Heart right ventricle (tissue), 16 donors: ENCODE measurements around the gene SEC23IP. TPM values are rescaled to one million over a fixed set of nuclear protein-coding genes. Genes with fewer than 3 reads are reported as not detected.

Experiments
- ATAC-seq, 8 donors: fragments of 200-7000 bp; cut with Tn5 transposase; one replicate each; pipeline ENCODE4 v1.9.1; 2020; ENCODE audit warnings: mild to moderate bottlenecking in 8 of 8, moderate library complexity in 8 of 8, moderate number of reproducible peaks in 1 of 8
- DNase-seq, 2 donors: peaks; one replicate each; pipeline ENCODE4 v3.0.0-alpha.2; 2020
- H3K27ac ChIP-seq, 10 donors: fragments of 200-600 bp; sonication (generic) in 2 of 10; one replicate each; pipeline versions ENCODE4 v1.5.0 to v1.8.0; 2020 to 2022; ENCODE audit warnings: mild to moderate bottlenecking in 3 of 10
- H3K27me3 ChIP-seq, 7 donors: fragments of 200-600 bp; one replicate each; pipeline ENCODE4 v1.8.0; 2021 to 2022; ENCODE audit warnings: mild to moderate bottlenecking in 2 of 7
- H3K36me3 ChIP-seq, 9 donors: fragments of 200-600 bp; sonication (generic) in 1 of 9; one replicate each; pipeline versions ENCODE4 v1.5.0 to v1.8.0; 2020 to 2022; ENCODE audit warnings: mild to moderate bottlenecking in 2 of 9
- H3K4me1 ChIP-seq, 9 donors: fragments of 200-600 bp; sonication (generic) in 1 of 9; one replicate each; pipeline versions ENCODE4 v1.5.0 to v1.8.0; 2020 to 2022; ENCODE audit warnings: mild to moderate bottlenecking in 4 of 9
- H3K4me3 ChIP-seq, 10 donors: fragments of 200-600 bp; sonication (generic) in 2 of 10; one replicate each; pipeline versions ENCODE4 v1.5.0 to v1.8.0; 2020 to 2022; ENCODE audit warnings: mild to moderate bottlenecking in 7 of 10, moderate library complexity in 2 of 10
- H3K9me3 ChIP-seq, 11 donors: fragments of 200-600 bp in 10 of 11; sonication (generic) in 2 of 11; one replicate each; pipeline versions ENCODE4 v1.5.0 to v1.8.0; 2013 to 2022; ENCODE audit warnings: mild to moderate bottlenecking in 2 of 11, control low read depth in 1 of 11, moderate library complexity in 1 of 11
- CTCF ChIP-seq, 9 donors: fragments of 200-600 bp; sonication (generic) in 2 of 9; IDR thresholded peaks; one replicate each; pipeline versions ENCODE4 v1.5.0 to v1.8.0; 2021 to 2022; ENCODE audit warnings: antibody characterized with exemption in 9 of 9, mild to moderate bottlenecking in 5 of 9, moderate library complexity in 1 of 9
- WGBS, 2 donors: extraction: QIAGEN DNeasy Blood & Tissue Kit; methylation state at CpG; one replicate each; pipeline ENCODE4 v1.1.7; 2013; ENCODE audit warnings: inconsistent platforms in 1 of 2; 5-methylcytosine and 5-hydroxymethylcytosine counted together
- intact Hi-C, 10 donors: fragments of 100-400 bp; cut with DNase I; formaldehyde crosslinking; loops; one replicate each; pipeline versions ENCODE4 v1.11.1 to v1.14.2; 2022
- polyA plus RNA-seq, 2 donors: library from polyadenylated mRNA; stranded (reverse); fragments of 200-250 nt; gene quantifications; one replicate each; pipeline ENCODE4 v1.2.3, GENCODE V29; 2013
- total RNA-seq, 10 donors: library from RNA; stranded (reverse); fragmentation: NEBNext Ultra II Directional in 3 of 10; extraction: Animal tissue kit (Norgen Biotek cat#: 25700) in 3 of 10; gene quantifications; one replicate each; pipeline versions ENCODE4 v1.2.1 to v1.2.4, GENCODE V29; 2021 to 2023
- donor health status: Arrhythmogenic right ventricular cardiomyopathy.
- donor health status: ischemic (EF 13 %, LVEDD 7.1; RV severe dilation, severe dysfunction).
- donor health status: healthy with polysubstance abuse.
- donor health status: DM: no; HTN: yes; CAD: no.
- donor health status: DM: no; HTN: no; CAD: no.
- donor health status: ischemic (EF 25% LVEDD 6.9; RV normal size, moderate dysfunction).
- donor health status: ischemic (EF 25% LVEDD 5.7; RV mildly dilated, moderate dysfunction).
- donor health status: healthy.
- donor health status: DM: yes; HTN: yes; CAD: no.
- donor health status: Ischemic cardiomyopathy.
- donor health status: ischemic (EF 35%, LVEDD 5.7; RV mildly dilated, moderate dysfunction).
- donor health status: nonischemic (EF 11% LVEDD 7.7; RV severe dilation, severe dysfunction).
- donor health status: DM: yes; HTN: yes; CAD: no.
- donor health status: PGD.
- donor health status: ischemic (EF 29% LVEDD 5.4; RV normal size, mild dysfunction).
- donor health status: nonischemic (EF 23%, LVEDD 6.1; RV moderate dilation, normal function).

SEC23IP gene
- total and polyA plus RNA-seq, 12 donors = 5.9 to 43.9 (median 30.6) TPM

DNA sequence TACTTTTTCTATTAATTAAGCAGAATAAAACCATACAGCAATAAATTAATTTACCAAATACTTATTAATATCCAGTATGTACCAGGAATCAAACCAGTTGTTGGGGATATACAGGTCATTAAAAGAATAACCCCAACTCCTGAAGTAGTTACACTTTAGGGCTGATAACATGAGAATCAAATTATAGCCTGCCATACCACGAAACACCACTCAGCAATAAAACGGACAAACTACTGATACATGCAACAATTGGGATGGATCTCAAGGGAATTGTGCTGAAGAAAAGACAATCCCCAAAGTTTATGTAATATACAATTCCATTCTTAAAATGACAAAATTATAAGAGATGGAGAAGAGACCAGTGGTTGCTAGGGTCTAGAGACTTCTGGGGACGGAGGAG, 42.6 kb upstream of the SEC23IP start:
- Histone ChIP-seq H3K4me3 (no peak overlapping the region), H3K27ac (no peak overlapping the region), H3K27me3 (no peaks in the 10 kb centered on the region), H3K36me3 (peaks cover 0 to 100% (median 42%) of the 10 kb centered on the region in 9 donors), H3K9me3 (no peaks in the 10 kb centered on the region), H3K4me1 (peaks cover 0 to 16% (median 0%) of the 10 kb centered on the region in 9 donors)
- no peak for ATAC-seq
- intact Hi-C loops = loop anchor here in 6 of 10 donors (10.0 kb wide), 6 partner anchors 55 to 245 kb away; no protein-coding TSS in a partner anchor
- TF ChIP-seq CTCF (IDR thresholded peaks at IDR 0.05) = no peak
- WGBS, 2 donors = 94% methylated on average over 3 of the region's 3 CpGs
- DNase-seq = no peak

GRCh38 chr10:119852277-119852676, 40.3 kb upstream of the SEC23IP start:
- Histone ChIP-seq H3K27ac (no peak overlapping the region), H3K4me3 (no peak overlapping the region), H3K9me3 (no peaks in the 10 kb centered on the region), H3K4me1 (no peaks in the 10 kb centered on the region), H3K36me3 (peaks cover 0 to 100% (median 34%) of the 10 kb centered on the region in 9 donors), H3K27me3 (no peaks in the 10 kb centered on the region)
- DNase-seq (no peak), ATAC-seq (no peak)
- no peak for TF ChIP-seq CTCF (IDR thresholded peaks at IDR 0.05)
- 95 to 97% methylated on average over 6 of the region's 6 CpGs for WGBS, 2 donors
- intact Hi-C loops = loop anchor here in 4 of 10 donors (10.0 kb wide), 5 partner anchors 73 to 247 kb away; no protein-coding TSS in a partner anchor

DNA sequence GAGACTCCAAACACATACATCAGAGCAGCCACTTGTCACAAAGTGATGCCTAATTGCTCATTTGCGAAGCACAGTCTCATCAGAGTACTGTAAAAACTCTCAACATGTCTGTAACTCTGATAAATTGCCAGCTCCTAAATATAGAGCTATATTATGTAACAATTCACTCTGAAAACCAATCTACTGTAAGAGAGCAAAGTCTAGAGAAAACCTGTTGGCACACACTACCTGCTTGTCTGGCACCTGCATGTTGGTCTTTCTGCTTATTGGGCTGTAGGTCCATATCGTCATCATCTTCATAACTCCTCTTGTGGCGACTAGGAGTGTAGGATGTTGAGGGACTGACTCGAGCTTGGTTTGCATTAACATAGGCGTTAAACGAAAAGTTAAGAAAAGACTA, 39.7 kb upstream of the SEC23IP start:
- Histone ChIP-seq H3K27ac (no peak overlapping the region), H3K4me3 (no peak overlapping the region), H3K9me3 (no peaks in the 10 kb centered on the region), H3K27me3 (no peaks in the 10 kb centered on the region), H3K36me3 (peaks cover 0 to 100% (median 35%) of the 10 kb centered on the region in 9 donors), H3K4me1 (no peaks in the 10 kb centered on the region)
- WGBS, 2 donors = 90 to 91% methylated on average over 6 of the region's 6 CpGs
- no peak for DNase-seq
- intact Hi-C loops = loop anchor here in 4 of 10 donors (10.0 kb wide), 5 partner anchors 72 to 248 kb away; no protein-coding TSS in a partner anchor
- no peak for ATAC-seq
- TF ChIP-seq CTCF (IDR thresholded peaks at IDR 0.05) = no peak

- intact Hi-C loops = loop anchor here in 4 of 10 donors (10.0 kb wide), 5 partner anchors 71 to 249 kb away; no protein-coding TSS in a partner anchor
- no peak for DNase-seq
- Histone ChIP-seq H3K36me3 (peaks cover 0 to 100% (median 35%) of the 10 kb centered on the region in 9 donors), H3K27me3 (no peaks in the 10 kb centered on the region), H3K4me1 (no peaks in the 10 kb centered on the region), H3K9me3 (no peaks in the 10 kb centered on the region), H3K27ac (no peak overlapping the region), H3K4me3 (no peak overlapping the region)
- 72 to 85% methylated on average over 1 of the region's 1 CpG for WGBS, 2 donors
- ATAC-seq = no peak
- no peak for TF ChIP-seq CTCF (IDR thresholded peaks at IDR 0.05)
Measured at GRCh38 chr10:119853574-119853973, 39.0 kb upstream of the SEC23IP start.
